ENCODE data around the gene ATP6V1B1.

ATP6V1B1 gene

DNA sequence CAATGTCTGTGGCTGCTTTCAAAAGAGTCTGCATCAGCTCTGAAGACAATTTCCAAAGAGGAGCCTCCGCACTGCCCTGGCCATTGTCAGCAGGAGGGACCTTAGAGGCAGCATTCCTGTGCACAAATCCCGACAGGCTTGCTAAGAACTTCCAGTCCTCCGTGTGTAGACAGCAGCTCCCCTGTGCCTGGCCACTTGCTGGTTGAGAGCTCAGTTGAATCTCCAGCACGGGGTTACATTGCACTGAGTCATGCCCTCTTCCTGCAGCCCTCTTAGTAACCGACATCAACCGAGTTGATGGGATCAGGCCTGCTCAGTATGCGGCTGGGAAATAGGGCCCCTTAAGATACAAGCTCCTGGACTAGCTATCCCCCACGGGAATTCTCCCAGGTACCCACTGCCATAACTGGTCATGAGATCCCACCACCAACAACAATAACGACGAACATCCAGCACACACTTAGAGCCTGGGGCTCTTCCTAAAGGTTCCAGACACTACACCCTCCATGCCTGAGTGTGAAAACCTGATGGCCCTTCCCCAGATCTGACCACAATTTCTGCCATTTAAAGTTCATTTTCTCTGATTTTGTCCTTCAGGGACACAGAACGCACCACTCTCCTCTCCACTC is 12.0 kb downstream of the ATP6V1B1 start:
- FAIRE-seq: no peak

DNA sequence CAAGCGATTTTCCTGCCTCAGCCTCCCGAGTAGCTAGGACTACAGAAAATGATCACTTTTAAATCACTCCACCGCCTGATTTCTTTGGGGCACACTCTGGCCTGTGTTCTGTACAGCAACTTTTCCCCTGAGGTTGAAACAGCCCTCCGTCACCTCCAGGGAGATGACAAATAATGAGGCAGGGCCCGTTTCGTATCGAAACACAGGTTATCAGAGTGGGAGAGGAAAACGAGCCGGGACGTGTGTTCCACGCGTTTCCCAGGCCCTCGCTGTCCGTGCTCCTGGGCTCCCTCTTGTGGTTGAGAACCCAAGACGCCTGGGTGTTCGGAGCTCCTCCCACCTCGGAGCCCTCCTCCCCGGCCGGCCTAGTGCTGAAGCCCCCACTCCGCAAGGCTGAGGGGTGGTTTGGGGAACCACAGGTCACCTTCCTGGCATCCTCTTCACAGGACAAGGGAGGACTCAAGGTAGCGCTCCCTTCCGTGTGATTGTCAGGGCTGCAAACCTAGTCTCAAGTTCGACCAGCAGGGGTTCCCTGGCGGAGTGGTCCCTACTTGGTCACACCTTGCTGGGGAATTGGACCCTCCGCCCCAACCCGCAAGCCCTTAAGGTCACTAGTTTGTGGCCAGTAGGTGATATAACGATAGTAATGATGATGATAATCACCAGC is 12.8 kb downstream of the ATP6V1B1 start:
- no peak for FAIRE-seq

DNA sequence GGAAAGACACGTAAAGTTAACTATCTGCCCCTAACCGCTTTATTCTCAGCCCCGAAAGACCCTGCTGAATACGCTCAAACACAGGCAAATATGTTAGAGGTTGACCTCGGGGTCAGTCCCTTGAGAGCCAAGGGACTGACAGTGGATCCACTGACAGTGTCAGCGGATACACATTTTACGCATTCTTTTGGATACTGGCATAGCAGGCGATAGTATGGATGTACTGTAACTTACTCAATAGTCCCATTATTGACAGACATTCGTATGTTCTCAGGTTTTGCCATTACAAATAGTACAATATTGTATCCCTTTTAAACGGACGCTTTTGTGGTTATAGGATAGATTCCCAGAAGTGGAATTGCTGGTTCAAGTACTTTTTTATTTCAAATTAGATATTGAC is 13.4 kb downstream of the ATP6V1B1 start:
- FAIRE-seq: no peak

DNA sequence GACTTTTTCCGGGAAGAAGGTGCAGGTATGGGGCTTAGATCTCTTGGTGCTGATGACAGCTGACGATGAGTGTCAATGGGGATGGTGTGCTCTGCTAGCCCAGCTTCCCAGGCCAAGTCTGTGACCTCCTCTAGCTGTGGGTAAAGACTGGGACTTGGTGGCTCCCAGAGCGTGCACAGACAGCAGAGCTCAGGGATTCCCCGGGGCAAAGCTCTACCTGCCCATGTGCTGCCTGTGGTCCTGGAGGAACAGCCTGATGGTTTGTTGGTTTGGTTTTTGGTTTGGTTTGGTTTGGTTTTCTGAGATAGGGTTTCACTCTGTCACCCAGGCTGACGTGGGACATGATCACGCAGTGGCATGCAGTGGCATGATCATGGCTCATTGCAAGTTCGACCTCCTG is 19.2 kb downstream of the ATP6V1B1 start:
- FAIRE-seq: no peak

DNA sequence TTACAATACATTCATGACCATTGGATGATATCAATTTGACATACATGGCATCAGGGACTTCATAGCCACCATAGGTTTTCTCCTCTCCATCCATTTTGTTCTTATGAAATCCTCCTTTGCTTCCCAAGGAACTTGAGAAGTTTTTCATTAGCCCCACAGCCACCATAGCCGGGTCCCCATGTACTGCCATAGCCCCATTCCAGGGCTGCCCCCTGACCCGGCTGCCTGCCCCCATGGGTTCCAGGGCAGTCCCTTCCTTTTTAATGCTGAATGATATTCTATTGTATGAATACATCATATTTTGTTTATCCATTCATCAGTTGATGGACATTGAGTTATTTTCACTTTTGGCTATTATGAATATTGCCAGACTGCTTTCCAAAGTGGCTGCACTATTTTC is 20.4 kb downstream of the ATP6V1B1 start:
- FAIRE-seq: no peak

DNA sequence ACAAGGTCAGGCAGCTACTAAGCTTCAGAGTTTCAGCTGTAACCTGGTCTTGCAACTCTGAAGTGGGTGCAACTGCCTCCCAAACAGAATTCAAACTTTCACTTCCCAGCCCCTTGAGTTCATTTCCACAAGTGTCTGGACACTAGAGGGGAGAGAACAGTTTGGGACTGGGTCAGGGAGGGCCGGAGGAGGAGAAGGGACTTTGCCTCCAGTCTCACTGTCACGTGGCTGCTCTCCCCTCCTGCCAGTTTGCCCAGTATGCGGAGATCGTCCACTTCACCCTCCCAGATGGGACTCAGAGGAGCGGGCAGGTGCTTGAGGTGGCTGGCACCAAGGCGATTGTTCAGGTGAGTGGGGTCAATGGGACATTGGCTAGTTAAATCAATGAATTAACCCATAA is 22.1 kb downstream of the ATP6V1B1 start:
- FAIRE-seq: no peak

DNA sequence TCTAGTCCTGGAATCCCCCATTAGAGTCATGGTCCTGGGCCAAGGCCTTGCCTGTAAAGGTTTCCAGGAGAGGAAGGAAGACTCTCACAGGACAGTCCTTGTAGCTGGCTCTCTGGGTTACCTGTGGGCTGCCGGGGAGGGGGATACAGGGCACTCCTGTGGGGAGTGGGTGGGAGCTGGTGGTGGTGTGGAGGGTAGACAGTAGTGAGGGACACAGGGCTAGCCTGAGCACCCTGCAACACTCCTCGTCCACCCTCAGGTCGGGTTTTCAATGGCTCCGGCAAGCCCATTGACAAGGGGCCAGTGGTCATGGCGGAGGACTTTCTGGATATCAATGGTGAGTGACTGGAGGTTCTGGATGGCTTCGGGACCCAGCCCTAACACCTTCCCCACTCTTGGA is 23.1 kb downstream of the ATP6V1B1 start:
- no peak for FAIRE-seq

DNA sequence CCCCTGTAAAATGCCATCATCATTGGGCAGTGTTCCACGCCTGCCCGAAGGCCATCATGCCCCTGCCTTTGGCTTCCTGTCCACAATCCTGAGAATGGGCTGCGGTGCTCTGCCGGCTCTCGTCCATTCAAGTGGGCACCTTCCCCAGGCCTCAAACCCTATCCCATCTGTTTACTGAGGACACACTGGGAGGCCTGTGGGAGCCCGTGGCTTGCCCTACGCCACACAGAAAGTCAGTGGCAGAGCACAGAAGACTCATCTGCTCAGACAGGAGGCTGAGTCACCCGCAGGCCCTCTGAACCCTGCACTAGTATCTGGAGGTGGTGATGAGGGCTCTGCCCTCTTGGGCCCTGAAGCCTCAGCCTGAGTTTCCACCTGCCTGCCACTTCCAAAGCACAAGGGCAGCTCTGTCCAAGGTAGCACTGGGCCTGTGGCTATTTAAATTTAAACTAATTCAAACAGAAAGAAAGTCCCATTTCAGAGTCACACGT is 23.6 kb downstream of the ATP6V1B1 start:
- FAIRE-seq: no peak

DNA sequence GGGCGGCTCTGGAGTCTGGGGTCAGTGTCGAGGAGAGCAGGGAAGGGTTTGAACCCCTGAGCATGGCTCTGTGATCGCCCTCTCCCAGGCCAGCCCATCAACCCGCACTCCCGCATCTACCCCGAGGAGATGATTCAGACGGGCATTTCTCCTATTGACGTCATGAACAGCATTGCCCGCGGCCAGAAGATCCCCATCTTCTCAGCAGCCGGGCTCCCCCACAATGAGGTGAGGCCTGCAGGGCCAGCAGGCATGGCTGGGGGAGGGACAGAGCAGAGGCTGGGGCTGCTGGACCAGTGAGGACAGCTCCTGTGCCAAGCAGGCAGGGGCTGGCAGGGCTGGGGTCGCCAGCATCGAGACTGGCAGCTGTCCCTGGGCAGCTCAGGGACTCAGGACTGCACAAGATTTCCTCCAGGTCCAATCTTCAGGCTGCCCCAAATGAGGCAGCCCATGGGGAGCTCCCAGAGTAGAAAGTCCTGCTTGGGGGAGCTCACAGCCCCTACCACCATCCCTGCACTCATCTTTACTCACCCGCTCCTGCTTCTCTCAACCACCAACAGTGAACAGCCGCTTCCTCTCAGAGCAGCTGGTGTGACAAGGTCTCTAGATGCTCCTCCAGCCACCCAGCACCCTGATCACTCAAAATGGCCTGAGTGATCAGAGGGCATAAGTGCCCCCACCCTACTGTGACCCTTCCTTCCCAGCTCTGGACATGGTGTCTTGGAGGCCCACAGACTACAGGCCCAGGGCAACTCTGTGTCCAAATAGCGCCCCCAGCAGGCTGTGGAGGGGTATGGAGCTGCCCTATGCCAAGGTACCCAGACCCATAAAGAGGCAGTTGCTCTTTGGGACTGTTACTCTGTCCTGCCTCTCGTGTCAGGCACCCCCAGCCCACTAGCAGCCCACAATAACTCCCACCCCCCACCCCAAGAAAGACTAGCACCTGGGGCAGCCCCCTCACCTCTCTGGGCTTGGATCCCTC is 24.4 kb downstream of the ATP6V1B1 start:
- FAIRE-seq: no peak

DNA sequence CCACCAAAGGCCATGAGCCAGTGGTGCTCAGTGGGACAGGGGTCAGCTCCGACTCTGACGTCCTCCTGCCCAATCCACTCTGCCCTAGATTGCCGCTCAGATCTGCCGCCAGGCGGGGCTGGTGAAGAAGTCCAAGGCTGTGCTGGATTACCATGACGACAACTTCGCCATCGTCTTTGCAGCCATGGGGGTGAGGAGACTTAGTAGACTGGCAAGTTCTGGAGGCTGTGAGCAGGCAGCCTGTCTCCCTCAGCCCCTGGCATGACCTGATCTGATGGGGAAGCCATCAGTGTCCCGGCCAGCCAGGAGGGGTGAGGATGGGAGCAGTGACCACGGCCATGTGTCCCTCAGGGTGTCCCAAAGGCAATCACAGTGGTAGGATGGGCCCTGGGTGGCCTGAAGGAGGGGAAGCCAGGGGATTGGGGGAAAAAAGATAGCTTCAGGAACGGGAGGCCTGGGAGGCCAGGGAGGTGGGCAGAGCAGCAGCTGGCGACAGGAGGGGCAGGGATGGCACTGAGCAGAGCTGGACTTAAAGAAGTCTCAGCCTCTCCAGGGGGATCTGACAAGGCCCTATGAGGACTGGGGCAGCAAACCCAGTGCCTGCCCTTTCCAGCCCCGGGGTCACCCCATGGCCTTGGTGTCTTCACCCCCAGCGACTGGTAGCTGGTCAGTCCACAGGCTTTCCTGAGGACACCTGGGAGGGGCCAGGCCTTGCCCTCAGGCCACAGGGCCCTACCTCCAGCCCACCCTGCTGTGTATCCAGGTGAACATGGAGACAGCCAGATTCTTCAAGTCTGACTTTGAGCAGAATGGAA is 25.3 kb downstream of the ATP6V1B1 start:
- FAIRE-seq: no peak

DNA sequence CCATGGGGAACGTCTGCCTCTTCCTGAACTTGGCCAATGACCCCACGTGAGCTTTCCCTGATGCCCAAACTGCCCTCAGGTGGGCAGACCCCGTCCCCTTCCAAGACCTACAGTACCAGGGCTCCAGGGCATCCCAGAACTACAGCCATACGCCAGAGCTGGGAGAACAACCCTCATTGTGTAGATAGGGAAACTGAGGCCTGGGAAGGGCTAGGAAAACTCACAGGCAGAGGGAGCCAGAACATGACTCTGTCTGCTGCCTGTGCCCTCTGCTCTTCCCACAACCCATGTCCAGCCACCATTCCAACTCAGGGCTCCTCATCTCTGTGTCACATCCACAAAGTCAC is 25.9 kb downstream of the ATP6V1B1 start:
- no peak for FAIRE-seq

DNA sequence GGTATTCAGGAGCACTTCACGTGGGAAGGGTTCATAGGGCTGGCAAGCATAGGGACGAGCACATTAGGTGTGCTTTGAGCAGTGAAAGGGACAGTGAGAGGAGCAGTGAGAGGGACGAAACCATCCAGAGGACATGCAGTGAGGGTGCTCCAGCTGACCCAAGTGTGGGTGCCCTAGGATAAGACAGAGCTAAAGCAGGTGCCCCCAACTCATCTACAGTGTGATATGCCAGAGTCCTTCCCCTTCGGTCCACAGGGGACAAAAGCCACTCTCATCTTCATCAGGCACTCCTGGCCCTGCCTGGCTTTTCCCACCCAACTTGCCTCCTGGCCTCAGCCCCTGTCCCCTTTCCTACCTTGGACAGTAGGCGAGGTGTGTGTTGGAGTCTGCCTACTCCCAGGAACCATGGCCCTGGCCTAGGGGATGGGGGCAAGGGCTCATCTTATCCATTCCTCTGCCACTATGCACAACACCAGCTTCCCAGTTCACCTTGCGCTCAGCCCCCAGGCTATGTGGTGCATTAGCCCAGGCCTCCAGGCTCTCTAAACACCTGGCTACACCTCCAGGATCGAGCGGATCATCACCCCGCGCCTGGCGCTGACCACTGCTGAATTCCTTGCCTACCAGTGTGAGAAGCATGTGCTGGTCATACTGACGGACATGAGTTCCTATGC is 26.6 kb downstream of the ATP6V1B1 start:
- no peak for FAIRE-seq

DNA sequence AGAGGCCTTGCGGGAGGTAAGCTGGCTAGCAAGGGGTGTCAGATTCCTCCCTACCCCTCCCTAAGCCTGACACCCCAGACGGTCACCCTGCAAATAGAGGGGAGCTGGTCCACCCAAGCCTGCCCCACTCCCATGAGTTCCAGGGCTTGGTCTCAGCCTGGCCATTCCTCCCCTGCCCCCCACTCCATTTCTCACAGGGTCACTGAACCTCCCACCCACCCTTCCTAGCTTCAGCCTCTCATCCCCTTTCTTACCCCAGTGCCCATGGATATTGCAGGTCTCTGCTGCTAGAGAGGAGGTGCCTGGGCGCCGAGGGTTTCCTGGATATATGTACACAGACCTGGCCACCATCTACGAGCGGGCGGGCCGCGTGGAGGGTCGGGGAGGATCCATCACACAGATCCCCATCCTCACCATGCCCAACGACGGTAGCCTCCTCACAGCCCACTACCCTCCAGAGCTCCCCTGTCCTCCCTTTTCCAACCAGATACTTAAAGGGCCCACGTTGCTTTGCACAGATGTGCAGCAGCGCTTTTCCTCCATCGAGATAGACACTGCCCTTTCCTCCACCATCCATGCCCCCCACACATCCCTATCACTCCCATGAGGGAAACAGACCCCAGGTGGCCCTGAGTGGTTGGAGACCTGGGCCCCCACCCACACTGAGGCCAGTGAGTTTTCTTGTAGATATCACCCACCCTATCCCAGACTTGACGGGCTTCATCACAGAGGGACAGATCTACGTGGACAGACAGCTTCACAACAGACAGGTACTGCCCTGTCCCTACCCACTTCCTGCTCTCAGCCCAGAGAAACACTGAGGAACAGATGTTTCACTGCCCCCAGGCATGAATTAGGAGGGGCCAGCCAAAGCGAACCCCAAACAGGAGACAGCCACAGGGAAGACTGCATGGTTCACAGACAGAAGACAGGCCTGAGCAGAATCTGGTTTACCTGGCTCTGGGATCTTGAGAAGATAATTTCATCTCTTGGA is 27.5 kb downstream of the ATP6V1B1 start:
- no peak for FAIRE-seq

DNA sequence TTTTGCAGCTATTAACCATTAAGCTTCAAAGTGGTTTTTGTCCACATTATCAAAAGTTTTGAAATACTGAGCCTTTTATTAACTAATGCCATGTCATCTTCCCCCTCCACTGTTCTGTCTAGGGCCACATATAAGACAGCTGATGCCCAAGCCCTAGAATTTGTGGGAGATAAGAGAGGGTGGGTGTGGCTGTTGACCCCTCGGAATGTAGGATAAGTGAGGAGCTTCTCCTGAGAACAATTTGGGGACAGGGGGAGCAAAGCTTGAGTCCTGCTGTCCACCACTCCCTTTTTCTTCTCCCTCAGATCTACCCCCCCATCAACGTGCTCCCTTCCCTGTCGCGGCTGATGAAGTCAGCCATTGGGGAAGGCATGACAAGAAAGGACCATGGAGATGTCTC is 28.4 kb downstream of the ATP6V1B1 start:
- FAIRE-seq: no peak

DNA sequence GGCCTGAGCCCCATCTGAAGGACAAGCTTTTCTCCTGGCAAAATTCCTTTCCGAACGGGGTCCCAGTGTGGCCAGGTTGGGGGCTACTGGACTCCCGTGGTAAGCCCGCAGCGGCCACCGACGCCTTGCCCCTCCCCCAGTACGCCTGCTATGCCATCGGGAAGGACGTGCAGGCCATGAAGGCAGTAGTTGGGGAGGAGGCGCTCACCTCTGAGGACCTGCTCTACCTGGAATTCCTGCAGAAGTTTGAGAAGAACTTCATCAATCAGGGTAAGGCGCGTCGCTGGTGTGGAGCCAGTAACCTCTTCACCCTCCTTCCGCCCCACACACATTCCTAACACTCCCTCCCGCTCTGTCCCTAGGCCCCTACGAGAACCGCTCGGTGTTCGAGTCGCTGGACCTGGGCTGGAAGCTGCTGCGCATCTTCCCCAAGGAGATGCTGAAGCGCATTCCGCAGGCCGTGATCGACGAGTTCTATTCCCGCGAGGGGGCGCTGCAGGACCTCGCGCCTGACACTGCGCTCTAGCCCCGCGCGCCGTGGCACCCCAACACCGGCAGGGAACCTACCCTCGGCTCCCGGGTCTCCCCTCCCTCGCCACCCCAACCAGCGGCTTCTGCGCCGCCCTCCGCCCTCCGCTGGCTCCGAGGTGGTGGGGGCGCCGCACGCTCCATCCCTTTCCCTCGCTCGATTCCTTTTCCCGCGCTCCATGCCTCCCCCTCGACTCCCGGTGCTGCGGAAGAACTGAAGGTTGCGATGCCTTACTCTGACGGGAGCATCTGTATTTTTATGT is 29.1 kb downstream of the ATP6V1B1 start:
- FAIRE-seq: no peak

DNA sequence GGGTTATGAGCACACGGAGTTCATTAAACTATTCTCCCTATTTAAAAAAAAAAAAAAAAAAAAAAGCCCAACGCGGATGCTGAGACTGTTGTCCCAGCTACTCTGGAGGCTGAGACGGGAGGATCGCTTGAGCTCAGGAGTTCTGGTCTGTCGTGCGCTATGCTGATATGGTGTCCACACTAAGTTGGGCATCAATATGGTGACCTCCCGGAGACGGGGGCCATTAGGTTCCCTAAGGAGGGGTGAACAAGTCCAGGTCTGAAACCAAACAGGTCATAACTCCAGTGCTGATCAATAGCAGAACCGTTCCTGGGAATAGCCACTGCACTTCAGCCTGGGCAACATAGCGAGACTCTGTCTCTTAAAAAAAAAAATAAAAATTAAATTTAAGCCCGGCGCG is 29.8 kb downstream of the ATP6V1B1 start:
- no peak for FAIRE-seq

DNA sequence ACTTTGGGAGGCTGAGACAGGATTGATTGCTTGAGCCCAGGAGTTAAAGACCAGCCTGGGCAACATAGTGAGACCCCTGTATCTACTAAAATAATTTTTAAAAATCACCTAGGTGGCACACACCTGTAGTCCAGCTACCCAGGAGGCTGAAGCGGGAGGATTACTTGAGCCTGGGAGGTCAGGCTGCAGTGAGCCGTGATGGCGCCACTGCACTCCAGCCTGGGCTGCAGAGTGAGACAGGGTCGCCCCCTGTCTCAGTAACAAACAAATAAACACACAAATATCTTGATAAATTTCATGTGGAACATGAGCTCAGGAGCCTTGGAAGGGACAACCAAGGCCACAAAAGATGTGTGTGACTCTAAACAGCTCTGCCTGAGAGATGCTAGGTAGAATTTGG is 31.0 kb downstream of the ATP6V1B1 start:
- no peak for FAIRE-seq

DNA sequence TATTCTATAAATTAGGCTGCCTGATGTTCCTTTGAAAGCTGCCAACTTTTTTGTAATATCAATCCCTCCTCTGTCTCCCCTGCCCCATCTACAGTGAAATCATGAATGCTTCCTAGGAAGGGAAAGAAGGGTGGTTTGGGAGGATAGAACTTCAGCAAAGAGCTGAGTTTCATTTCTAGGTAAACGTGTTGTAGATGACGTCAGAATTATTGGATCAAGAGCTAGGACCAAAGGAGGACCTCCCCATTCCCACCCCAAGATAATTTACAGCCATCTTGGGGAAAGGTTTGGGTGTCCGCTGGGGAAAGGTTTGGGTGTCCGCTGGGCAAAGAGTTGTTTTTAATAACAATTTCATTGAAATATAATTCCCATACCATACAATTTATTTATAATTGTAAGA is 31.5 kb downstream of the ATP6V1B1 start:
- FAIRE-seq: no peak

DNA sequence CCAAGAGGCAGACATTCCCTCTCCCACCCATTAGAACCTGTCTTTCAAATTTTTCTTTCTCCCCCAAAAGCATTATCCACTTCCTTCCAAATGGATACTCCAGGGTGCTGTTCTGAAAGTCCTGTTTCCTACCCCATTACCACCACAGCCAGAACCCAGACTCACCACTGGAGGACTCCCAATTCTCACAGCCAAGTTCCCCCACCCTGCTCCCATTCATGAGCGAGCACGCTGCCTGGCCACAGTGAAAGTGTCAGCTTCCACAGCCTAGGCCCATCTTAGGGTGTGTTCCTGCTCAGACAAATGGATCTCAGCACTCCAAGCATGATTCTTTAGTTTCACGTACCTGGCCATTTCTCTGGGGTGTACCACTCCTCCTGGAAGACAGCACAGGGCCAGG is 38.9 kb downstream of the ATP6V1B1 start:
- FAIRE-seq: no peak

DNA sequence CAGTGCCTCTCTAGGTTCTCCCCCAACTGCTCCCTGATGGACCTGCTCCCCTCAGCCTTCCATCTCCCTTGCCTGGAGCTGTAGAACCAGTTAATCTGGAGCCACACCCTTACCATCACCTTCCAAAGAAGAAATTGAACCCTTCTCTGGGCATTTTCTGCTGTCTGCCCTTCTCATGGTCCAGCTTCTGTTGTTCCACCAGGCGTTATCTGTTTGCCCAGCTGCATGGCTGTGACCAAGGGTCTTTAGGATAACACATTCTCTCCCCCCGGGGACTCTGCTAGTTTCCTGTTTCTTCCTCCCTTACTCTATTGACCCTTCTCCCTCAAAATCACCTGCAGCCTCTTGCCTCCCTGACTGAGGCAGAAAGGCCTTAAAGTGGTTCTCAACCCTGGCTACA is 39.5 kb downstream of the ATP6V1B1 start:
- no peak for FAIRE-seq

All from islet of Langerhans (tissue), 1 donor.